GM12891 (cell line): ENCODE data around the gene EXOSC3.

ENCODE experiments used
- PAX5 ChIP-seq: IDR thresholded peaks from 2 replicates; pipeline ENCODE4 v1.6.1; 2011; ENCODE audit warnings: low read length, moderate library complexity, mild to moderate bottlenecking; ENCODE audit not compliant: insufficient read depth, severe bottlenecking
- POLR2A ChIP-seq: IDR thresholded peaks from 2 replicates; pipeline ENCODE4 v1.6.1; 2011; ENCODE audit warnings: low read depth, low read length, control low read depth
- POLR2AphosphoS5 ChIP-seq: IDR thresholded peaks from 2 replicates; pipeline ENCODE4 v1.6.1; 2011; ENCODE audit warnings: low read depth, low read length, control low read depth
- POU2F2 ChIP-seq: IDR thresholded peaks from 2 replicates; pipeline ENCODE4 v1.6.1; 2011; ENCODE audit warnings: low read depth, mild to moderate bottlenecking, control low read depth, low read length, moderate library complexity
- SPI1 ChIP-seq: IDR thresholded peaks from 2 replicates; pipeline ENCODE4 v1.6.1; 2011; ENCODE audit warnings: low read depth, low read length, control low read depth
- TAF1 ChIP-seq: IDR thresholded peaks from 2 replicates; pipeline ENCODE4 v1.6.1; 2011; ENCODE audit warnings: low read depth, low read length, control low read depth

DNA sequence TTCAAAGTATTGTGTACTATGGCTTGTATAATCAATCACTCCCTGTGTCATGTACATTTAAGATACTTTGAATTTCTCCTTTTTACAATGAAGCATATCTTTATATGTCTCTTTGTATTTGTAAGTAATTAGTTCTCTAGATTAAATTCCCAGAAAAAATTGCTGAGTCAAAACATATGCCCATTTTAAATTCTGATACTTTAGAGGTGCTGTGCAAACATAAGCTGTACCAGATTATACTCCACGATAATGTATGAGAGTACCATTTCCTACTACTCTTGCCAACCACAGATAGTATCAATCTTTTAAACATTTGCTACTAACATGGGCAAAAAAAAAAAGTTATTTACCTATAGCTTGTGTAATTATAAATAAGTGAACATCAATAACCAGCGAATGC is 34.0 kb upstream of the EXOSC3 start:
- TF ChIP-seq POLR2AphosphoS5 (no peak), POLR2A (no peak), TAF1 (no peak), PAX5 (no peak), SPI1 (no peak), POU2F2 (no peak)
